Hematopoietic multipotent progenitor cell treated with erythropoietin and hydrocortisone succinate and interleukin-3 and kit ligand, for 8 days (in vitro differentiated cells): ENCODE results near the gene ACOXL.
A peak's percentile ranks its signal among the peaks of the same experiment; 100 is the strongest.

Experiments used
- DNase-seq: peaks from one replicate; pipeline ENCODE4 v3.0.0-alpha.2; 2015

The ACOXL gene

DNA sequence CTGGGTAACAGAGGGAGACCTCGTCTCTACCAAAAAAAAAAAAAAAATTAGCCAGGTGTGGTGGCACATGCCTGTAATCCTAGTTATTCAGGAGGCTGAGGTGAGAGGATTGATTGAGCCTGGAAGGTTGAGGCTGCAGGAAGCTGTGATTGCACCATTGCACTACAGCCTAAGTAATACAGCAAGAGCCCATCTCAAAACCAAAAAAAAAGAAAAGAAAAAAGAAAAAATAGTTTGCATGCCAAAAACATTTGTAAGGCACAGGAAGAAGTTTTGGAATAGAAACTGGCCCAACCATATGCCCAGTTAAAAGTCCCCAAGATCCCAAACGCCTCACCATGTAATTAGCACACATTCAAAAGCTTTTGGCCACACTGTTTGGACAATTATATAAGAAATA is 13.4 kb upstream of the ACOXL start:
- DNase-seq, result no peak

DNA sequence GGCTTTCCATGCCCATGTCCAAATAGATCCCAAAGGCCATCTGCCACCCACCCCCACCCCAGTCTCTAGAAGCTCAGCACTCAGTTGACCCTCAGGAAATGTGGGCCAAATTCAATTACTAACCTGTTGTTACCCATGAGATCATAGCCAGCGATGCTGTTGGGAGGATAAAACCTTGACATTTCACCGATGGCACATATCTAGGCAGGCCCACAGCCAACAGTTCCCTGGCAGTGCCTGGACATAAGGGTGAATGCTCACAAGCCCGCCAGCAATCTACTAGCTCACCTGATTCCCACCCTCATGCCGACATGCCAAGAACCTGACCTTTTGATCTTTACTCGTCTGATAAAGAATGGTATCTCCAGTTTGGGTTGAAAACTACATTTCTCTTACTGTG is 11.8 kb upstream of the ACOXL start:
- DNase-seq, result no peak

DNA sequence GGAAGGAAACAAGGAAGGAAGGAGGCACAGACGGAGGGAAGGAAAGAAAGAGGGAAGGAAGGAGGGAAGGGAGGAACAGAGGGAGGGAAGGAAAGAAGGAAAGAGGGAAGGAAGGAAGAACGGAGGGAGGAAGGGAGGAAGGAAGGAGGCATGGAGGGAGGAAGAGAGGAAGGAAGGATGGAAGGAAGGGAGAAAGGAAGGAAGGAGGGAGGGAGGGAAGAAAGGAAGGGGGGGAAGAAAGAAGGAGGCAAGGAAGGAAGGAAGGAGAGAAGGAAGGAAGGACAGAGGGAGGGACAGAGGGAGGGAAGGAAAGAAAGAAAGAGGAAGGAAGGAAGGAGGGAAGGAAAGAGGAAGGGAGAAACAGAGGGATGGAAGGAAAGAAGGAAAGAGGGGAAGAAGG is 7.6 kb upstream of the ACOXL start:
- DNase-seq, result no peak

DNA sequence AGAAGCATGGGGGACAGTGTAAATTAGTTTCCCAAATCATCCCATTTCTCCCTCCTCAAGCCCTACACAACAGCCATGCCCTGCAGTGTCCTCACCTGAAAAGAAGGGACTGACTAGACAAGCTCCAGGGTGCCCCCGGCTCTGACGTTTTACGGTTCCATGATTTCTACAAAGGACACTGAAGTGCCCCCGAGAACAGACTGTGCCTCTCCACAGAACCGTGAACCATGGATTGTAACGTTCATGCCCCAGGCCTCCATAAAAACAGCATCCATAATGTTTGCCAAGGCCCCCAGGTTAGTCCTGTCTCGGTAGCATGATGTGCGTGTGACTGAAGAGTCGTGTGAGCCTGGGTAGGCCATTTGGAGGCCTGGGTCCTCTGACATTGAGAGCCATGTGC is 7.0 kb upstream of the ACOXL start:
- no peak for DNase-seq

DNA sequence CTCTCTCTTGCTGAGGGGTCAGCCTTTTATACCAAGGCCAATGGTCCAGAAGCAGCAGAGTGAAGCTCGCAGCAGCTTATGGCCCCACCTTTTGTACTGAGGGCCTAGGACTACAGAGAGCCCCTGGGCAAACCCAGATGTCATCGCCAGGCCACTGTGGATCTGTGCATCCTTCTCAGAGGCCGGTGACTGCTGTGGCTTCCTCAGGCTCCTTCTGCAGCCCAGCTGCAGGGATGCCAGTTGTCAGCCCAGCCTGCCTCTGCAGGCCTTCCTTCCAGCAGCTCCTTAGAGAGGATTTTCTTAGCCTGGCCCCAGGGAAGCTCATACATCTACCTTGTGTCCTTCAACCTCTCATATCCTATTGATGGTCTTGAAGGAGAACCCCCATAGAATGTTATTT is 6.5 kb upstream of the ACOXL start:
- no peak for DNase-seq

DNA sequence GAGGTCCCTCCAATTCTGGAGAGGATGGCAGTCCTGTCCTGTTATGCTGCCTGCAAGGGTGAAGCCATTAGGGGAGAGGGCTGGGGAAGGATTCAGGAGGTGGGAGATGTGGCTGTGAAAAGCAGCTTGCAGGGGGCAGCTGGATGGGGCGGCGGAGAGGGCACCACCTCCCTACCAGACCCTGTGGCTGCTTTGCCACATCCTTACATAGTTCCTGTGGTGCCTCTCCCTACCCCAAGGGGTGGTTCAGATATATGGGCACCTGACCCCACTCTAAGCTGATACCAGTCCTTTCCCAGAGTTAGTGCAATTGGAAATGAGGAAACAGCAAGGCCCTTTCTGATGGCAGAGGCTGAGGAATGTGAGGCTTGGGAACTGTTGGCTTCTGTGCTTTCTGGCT is 6.1 kb upstream of the ACOXL start:
- DNase-seq, result no peak

DNA sequence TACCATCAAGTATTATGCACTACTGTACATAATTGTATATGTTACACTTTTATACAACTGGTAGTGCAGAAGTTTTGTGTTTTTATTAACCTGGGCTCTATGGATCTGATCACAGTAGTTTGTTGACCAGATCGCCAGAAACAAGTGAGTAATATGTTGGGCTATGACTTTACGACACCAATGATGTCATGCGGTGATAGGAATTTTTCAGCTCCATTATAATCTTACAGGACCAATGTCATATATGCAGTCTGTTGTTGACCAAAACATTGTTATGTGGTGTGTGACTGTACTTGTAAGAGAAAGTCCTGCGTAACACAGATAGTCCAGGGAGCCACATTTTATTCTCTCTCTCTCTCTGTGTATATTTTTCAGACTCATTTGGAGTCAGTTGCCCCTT is 4.5 kb upstream of the ACOXL start:
- DNase-seq, result no peak

DNA sequence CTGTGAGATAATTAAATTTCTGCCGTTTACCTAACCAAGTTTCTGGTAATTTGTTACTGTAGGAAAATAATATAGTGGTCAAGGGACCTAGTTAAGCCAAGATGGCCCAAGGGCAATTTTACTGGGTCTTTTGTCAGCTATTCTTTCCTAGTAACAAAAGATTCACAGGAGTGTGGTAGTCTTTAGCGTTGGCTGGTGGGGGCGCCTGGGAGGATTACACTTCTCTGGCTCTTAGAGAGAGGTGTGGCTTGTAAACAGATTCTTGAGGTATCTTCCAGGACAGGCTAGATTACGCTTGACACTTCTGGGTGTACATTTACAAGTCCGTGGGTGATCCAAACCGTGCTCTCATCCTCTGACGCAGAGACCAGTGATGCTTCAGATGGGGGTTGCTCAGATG is 3.3 kb upstream of the ACOXL start:
- no peak for DNase-seq

DNA sequence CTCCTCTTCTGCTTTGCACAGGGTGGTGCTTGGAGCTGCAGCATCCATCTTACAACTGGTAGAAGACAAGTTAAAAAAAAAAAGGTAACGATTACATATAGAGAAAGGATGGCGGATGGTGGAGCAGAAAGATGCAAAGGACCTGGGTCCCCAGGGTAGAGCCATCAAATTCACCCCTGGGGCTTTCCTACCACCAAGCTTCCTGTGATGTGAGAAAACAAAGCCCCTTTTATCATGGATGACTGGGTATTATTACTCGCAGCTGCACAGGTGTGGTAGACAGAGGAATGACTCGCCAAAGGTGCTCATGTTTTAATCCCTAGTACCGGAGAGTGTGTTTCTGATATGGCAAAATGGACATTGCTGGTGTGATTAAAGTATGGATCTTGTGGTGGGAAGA is 1.3 kb upstream of the ACOXL start:
- DNase-seq, result no peak

DNA sequence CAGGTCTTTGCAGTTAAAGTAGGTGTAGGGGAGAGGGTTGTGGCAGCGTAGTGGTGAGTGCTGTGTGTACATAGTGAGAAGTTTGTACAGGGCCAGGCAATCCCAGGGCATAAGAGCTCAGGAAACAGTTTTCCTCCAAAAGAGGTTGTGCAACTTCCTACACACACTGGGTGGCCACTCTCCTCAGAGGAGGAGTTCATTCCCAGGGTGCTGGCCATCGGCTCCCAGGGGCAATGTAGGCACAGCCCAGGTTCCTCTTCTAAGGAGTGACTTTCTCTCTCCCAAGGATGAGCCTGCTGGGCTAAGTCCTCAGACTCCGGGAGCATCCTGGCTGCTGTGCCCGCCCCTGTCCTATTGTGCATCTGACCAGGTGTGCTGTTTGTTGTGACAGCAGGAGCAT is 3.0 kb downstream of the ACOXL start:
- no peak for DNase-seq

DNA sequence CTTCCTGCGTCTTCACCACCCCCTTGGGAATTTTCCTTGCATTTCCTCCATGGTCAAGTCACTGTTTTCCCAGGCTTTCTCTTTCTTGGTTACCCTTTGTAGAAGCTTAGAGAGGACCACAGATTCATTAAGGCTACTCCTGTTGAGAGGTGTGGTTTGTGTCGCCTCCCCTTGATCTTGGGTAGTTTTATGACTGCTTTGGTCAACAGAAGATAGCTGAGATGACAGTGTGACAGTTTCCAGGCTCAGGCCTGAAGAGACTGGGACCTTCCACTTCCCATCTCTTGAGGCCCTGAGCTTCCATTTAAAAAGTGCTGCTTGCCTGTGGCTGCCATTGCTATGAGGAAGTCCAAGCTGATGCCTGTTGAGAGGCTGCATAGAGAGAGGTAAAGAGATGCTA is 5.4 kb downstream of the ACOXL start:
- no peak for DNase-seq

DNA sequence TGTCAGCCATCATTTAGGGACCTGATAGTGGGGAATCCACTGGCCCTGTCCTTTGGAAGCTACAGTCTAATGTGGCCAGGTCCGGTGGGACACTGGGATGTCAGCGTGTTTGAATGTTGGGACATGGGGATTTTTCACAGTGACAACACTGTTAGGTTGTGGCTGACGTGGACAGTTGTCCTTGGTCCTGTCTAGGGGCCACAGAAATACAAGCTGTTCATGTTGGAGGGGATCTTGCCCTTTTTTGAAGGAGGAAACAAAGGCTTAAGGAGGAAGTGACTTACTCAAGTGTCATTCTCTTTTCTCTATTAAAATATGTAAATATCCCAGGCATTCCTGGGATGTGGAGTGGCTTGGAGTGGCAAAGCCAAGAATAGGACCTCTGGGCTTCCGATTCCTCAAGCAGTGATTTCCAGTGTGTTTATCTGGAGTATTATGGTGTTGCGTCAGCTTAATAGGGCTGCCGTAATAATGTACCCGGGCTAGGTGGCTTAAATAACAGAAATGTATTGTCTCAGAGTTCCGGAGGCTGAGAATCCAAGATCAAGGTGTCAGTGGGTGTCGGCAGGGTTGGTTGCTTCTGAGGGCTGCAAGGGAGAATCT is 8.5 kb downstream of the ACOXL start:
- no peak for DNase-seq

DNA sequence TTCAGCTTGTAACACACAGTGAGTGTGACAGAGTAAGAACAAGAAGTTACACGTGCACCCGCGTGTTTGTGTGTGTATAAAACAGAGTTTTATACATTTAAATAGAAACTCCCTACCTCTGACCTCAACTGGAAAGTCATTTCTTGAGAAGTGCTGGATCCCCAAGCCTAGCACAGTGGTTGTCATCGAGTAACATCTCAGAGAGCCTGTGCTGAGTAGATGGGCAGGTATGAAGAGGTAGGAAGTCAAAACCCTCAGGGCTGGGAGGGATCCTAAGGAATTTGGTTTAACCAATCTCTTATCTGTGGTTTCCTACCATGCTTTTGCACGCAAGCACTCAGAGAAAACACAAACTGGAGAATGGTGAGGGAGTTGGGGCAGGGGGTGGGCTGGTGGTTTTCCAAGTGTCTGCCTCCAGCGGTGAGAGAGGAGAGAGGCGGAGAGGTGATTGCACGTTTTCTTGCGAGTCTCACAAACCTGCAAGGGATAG is 9.2 kb downstream of the ACOXL start:
- peak; percentile 15 for DNase-seq

DNA sequence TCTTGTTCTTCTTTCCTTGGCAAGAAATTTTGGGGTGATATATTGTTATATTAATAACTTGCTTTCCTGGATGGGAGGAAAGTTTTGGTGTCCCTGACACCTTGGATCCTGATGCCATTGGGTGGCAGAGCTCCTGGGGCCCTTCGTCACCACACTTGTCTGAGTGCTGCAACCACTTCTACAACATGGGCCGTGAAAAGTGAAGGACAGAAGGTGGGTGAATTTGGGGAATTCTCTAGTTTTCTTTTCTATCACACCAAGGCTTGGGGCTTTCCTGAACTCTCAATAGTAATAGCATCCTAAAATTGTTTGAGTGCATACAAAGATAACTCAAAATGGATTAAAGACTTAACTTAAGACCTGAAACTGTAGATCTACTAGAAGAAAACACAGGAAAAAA is 10.0 kb downstream of the ACOXL start:
- DNase-seq, result no peak

DNA sequence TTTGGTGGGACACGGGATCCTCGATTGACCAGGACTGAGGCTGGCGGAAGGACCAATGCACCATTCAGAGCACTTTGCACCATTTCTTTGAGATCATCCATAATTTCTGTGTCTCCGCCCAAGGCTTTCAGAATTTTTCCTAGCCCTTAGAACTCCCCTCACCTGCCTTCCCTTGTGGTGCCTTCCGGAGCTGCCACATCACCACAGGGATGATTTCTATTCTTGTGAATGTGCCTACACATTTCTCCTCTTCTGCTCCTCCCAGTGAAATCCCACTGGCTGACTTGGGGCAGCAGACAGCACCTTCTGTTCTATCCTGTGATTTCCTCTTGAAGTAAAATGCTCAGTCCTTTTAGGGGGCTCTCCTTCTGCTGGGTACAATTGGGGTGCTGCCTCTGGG is 11.2 kb downstream of the ACOXL start:
- DNase-seq, result no peak

DNA sequence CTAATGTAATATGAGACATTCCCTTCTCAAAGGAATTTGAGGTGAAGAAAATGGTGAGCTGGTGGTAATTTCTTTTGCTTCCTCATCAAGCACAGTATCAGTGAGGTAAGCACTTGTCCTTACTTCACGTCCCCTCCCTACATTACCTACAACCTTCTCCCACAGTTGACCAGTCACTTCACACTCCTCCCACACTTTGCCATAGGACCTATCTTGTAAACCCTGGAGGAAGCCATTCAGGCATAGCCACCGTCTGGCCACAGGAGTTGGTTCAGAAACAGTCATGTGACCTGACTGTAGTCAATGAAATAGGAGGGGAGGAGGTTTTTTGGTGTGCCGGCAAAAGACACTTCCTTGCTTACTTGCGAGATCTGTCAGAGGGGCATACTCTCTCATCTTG is 12.1 kb downstream of the ACOXL start:
- no peak for DNase-seq

DNA sequence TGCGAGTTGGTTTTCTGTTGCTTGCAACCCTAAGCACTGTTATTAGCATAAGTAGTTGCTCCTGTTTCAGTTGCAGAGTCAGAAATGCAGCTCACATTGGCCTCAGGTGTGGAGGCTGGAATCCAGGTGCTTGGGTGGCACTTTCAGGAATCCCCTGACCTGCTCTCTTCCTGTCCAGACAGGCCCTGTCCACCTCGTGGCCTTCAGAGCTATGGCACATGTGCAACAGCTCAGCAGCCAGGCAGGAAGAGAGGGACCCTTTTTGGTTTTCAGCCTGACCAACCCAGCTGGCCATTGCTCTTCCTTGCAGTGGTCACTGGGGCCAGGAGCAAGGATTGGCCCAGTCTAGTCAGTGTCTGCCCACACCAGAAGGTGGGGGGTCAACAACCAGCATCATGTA is 12.7 kb downstream of the ACOXL start:
- no peak for DNase-seq

DNA sequence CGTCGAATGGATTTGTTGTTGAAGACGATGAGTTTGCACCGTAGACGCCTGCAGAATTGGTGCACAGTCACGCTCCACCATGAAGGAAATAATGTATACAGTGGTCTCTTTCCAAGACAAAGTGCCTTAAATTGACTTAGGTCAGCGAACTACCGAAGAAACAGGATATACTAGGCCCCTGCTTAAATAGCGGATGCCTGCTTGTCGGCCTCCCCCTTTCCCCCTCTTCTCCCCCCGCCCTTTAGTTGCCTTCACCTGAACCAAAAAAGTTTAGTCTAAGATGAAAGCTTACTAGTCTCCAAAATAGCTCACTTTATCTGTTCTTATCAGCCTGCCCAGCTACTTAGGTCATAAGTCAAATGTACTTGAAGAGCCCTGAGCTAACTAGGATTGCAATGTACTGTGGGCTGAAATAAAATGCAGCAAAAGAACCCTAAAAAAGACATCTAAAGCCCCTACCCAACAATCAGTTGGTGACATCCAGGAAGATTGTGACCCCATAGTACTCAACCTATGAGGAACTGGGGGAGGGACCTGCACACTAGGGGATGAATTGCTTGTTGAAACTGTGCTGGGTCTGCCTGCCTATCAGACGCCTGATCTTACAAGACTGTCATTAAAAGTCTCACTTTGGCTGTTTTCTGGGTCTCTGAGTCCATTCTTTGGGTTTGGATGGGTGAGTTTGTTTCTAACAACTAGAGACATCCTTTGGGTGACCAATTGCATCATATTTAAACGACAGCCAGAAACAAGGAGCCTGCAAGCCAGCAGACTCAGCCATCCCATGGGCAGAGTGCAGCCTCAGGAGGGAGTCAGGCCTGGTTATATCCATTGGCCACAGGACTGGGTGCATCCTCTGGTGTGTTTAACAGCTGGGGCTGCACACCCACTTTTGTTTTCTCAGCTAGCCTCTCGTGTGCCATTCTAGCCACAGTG is 14.5 kb downstream of the ACOXL start:
- DNase-seq, result no peak

DNA sequence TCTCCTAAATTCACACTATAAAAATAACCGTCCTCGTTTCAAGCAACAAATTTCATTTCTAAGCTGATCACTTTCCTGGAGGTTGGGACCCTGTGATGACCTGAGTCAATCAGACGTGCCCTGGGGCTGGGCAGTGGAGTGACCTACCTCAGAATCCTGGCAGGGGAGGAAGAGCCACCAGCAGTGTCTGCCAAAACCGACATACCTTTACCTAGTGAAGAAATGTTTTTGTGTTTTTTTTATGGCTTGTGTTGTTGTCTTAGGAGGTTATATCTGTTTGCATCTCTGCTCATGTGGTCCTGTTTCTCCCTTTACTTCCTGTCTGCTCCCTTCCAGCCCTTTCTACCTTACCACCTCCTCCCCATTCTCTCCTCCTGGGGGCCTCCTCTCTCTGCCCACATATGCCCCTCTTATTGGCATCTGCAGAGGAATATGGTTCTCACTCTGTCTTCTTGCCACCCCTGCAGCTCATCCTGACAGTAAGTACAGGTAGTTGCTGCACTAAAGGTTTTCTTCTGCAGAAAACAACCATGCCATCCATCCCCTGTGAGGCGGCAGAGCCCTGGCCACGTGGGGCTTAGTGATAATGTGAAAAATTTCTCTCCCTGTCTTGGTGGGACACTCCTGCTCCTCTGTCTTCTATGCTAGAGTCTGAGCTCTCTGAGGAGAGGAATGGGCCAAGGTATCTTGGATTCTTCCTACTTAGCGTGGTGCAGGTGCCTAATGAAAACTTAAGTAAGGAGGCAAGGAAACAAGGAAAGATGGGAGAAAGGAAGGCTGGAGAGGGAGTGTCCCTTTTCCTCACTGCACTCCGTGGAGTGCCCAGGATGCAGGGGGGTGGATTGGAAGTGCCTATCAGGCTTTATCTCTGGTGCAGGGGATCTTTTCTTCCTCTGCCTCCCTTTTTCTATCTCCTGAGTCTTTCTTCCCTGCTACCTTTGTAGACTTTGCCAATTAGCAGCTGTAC is 15.4 kb downstream of the ACOXL start:
- no peak for DNase-seq

DNA sequence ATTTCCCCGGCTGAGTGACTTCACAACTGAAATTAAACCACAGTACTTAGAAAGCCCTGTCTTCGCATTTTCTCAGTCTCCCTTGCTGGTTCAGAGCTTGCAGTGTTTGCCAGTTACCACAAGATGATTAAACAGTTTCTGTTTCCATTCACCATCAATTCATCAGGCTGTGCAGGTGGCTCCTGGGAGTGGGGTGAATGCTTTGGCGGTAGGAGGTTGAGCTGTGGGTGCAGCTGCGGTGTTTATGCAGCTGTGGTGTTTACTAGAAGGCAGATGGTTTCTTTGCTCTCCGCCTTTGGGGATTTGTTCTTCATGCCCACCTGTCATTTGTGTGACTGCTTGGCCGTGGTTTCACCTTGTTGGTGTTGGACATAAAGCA is 16.1 kb downstream of the ACOXL start:
- no peak for DNase-seq

DNA sequence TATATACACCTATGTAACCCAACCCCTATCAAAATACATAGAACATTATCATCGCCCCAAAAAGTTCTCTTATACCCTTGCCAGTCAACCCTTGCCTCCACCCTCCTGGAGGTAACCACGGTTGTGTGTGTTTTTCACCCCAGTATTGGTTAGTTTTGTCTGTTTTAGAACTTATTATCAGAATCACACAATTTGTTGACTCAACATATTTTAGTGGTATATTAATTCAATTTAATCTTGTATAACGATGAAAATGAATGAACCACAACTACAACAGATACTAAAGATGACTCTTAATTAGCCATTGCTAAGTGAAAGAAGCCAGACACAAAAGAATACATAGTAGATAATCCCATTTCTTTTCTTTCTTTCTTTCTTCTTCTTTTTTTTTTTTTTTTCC is 19.3 kb downstream of the ACOXL start:
- DNase-seq, result no peak

DNA sequence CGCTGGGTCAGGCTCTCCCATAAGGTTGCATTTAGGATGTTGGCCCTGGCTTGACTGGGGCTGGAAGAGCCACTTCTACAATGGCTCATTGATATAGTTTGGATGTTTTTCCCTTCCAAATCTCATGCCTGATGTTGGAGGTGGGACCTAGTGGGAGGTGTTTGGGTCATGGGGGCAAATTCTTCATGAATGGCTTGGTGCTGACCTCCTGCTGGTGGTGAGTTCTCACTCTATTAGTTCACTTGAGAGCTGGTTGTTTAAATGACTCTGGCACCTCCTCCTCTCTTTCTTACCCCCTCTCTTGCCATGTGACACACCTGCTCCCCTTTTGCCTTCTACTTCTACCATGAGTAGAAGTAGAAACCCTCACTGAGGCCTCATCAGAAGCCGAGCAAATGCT is 20.5 kb downstream of the ACOXL start:
- no peak for DNase-seq

DNA sequence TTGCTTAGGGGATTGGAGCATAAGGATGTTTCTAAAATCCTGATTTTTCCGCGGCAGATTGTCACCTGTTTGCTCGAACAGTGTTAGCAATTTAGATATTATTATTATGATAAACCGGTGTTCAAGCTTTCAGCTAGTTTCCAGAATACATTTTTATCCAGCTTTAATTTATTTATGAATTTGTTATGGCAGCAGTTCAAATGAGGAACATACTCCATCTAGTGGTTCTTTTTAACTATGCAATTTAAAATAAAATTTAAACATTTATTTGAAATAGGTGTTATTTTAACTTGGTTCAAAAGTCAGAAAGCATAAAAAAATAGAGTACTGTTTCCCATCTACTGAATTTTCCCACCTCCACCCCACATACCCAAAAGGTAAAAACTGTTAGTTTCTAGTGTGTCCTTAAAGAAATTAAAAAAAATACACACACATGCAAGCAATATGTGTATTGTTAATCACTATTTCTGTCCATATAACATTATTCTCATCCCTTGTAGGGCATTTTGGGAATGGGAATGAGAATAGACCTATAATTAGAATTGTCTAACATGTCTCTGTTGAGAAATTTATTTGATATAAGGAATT is 23.2 kb downstream of the ACOXL start:
- DNase-seq, result peak; percentile 23
